ENCODE data around the gene PBX2.

GRCh38 chr6:32151181-32151862, 38.7 kb downstream of the PBX2 start:
- TF ChIP-seq CTCF (conservative IDR thresholded peaks at IDR 0.05; ENCODE audit: low read depth, low read length) (no peak), CEBPB (IDR thresholded peaks at IDR 0.05; ENCODE audit: low read depth, low read length) (no peak), BHLHE40 (IDR thresholded peaks at IDR 0.05; ENCODE audit: low read depth, low read length) (no peak), RCOR1 (IDR thresholded peaks at IDR 0.05; ENCODE audit: insufficient replicate concordance, low read length) (no peak), ELK1 (IDR thresholded peaks at IDR 0.05; ENCODE audit: borderline replicate concordance, low read depth, low read length) (no peak), SMC3 (IDR thresholded peaks at IDR 0.05; ENCODE audit: low read depth, low read length) (no peak), CHD1 (IDR thresholded peaks at IDR 0.05; ENCODE audit: low read depth, low read length) (no peak), POLR2A (IDR thresholded peaks at IDR 0.05; ENCODE audit: low read depth, low read length) (no peak)
